H1 (cell line): ENCODE data around the gene MMP24. TPM values are rescaled to one million over a fixed set of nuclear protein-coding genes. Genes with fewer than 3 reads are reported as not detected.

Experiments used
- CTCF ChIA-PET: fragments of 300-600 bp; sonication (Branson Sonifier 250); formaldehyde crosslinking; loops from one replicate; lab custom pipeline; 2021; ENCODE audit not compliant: partially characterized antibody; lab: Charles Lee
- POLR2A ChIA-PET: fragments of 300-600 bp; sonication (Branson Sonifier 250); formaldehyde crosslinking; loops from one replicate; lab custom pipeline; 2021; ENCODE audit warnings: inconsistent platforms; ENCODE audit not compliant: partially characterized antibody; lab: Charles Lee
- DNase-seq, 2 experiments: peaks; one replicate each; pipeline versions ENCODE4 v3.0.0 to v3.0.0-alpha.2; 2010 to 2022; ENCODE audit warnings: low spot score in 2 of 2, low read depth in 1 of 2, mixed read lengths in 1 of 2
- FAIRE-seq: peaks from 2 replicates; lab custom pipeline; 2011; peaks lifted over from hg19 to GRCh38; lab: Jason Lieb, UNC
- H2AFZ ChIP-seq: 2 replicates; pipeline ENCODE4 v1.8.1; 2012; ENCODE audit warnings: low read length, inconsistent platforms
- H2AK5ac ChIP-seq: 2 replicates; pipeline ENCODE4 v1.6.1; 2013; ENCODE audit warnings: low read depth, low read length
- H2BK120ac ChIP-seq: replicated peaks from 2 replicates; pipeline ENCODE3; 2013; ENCODE audit warnings: low read depth, low read length, inconsistent platforms
- H2BK12ac ChIP-seq: 2 replicates; pipeline ENCODE4 v1.6.1; 2013; ENCODE audit warnings: low read depth, low read length
- H2BK15ac ChIP-seq: 2 replicates; pipeline ENCODE4 v1.6.1; 2013; ENCODE audit warnings: low read length
- H2BK20ac ChIP-seq: 2 replicates; pipeline ENCODE4 v1.6.1; 2013; ENCODE audit warnings: low read length
- H2BK5ac ChIP-seq: 2 replicates; pipeline ENCODE4 v1.6.1; 2013; ENCODE audit warnings: low read depth, low read length
- H3K14ac ChIP-seq: 2 replicates; pipeline ENCODE4 v1.6.1; 2013; ENCODE audit warnings: inconsistent platforms; ENCODE audit not compliant: insufficient read length
- H3K18ac ChIP-seq: 2 replicates; pipeline ENCODE4 v1.6.1; 2013; ENCODE audit warnings: low read length; ENCODE audit errors: extremely low read depth
- H3K23ac ChIP-seq: 2 replicates; pipeline ENCODE4 v1.6.1; 2013; ENCODE audit warnings: inconsistent platforms; ENCODE audit not compliant: insufficient read length
- H3K23me2 ChIP-seq: 2 replicates; pipeline ENCODE4 v1.6.1; 2013; ENCODE audit warnings: low read depth, low read length
- H3K27ac ChIP-seq: 2 replicates; pipeline ENCODE4 v1.6.1; 2011; ENCODE audit warnings: low read depth, low read length, inconsistent platforms
- H3K27me3 ChIP-seq, 4 experiments: replicated peaks in 1 of 4; 1 replicate in 1 of 4; 2 replicates in 3 of 4; pipeline versions ENCODE4 v1.6.1 to v1.8.1; 2011 to 2013; ENCODE audit warnings: low read length in 3 of 4, mild to moderate bottlenecking in 3 of 4, inconsistent platforms in 2 of 4, mixed read lengths in 2 of 4, moderate library complexity in 1 of 4; ENCODE audit not compliant: control insufficient read depth in 3 of 4, insufficient read depth in 3 of 4; ENCODE audit errors: extremely low read depth in 1 of 4
- H3K36me3 ChIP-seq, 4 experiments: 2 replicates each; pipeline versions ENCODE4 v1.6.1 to v1.8.1; 2011 to 2013; ENCODE audit warnings: mild to moderate bottlenecking in 4 of 4, low read length in 3 of 4, moderate library complexity in 2 of 4, control low read depth in 1 of 4, inconsistent platforms in 1 of 4; ENCODE audit not compliant: insufficient read depth in 4 of 4, control insufficient read depth in 2 of 4
- H3K4ac ChIP-seq: replicated peaks from 2 replicates; pipeline ENCODE3; 2013; ENCODE audit warnings: low read length, low read depth, mixed read lengths, inconsistent platforms; ENCODE audit not compliant: insufficient read length
- H3K4me1 ChIP-seq, 4 experiments: replicated peaks in 1 of 4; 1 replicate in 1 of 4; 2 replicates in 3 of 4; pipeline versions ENCODE4 v1.6.1 to v1.8.1; 2011 to 2013; ENCODE audit warnings: low read length in 3 of 4, inconsistent platforms in 2 of 4, mixed read lengths in 1 of 4; ENCODE audit not compliant: insufficient read depth in 4 of 4, control insufficient read depth in 3 of 4
- H3K4me2 ChIP-seq, 2 experiments: 2 replicates each; pipeline versions ENCODE4 v1.6.1 to v1.8.1; 2011 to 2013; ENCODE audit warnings: low read depth in 2 of 2, low read length in 2 of 2, control low read depth in 1 of 2, inconsistent platforms in 1 of 2, mild to moderate bottlenecking in 1 of 2; ENCODE audit not compliant: insufficient read depth in 1 of 2
- H3K4me3 ChIP-seq, 4 experiments: fragments of 200-600, 300-600 bp in 1 of 4; sonication (generic), shearing (Covaris generic), sonication (Bioruptor Twin) in 1 of 4; 2 replicates each; pipeline versions ENCODE4 v1.5.1 to v1.8.1; 2011 to 2016; ENCODE audit warnings: low read length in 4 of 4, low read depth in 3 of 4, control low read depth in 2 of 4, inconsistent platforms in 2 of 4, mild to moderate bottlenecking in 2 of 4, mixed read lengths in 1 of 4, moderate library complexity in 1 of 4; ENCODE audit not compliant: insufficient read depth in 2 of 4; ENCODE audit errors: extremely low read depth in 1 of 4
- H3K56ac ChIP-seq: replicated peaks from 2 replicates; pipeline ENCODE3; 2013; ENCODE audit warnings: low read depth, mild to moderate bottlenecking, mixed read lengths, low read length, inconsistent platforms; ENCODE audit not compliant: insufficient read length
- H3K79me1 ChIP-seq: 2 replicates; pipeline ENCODE4 v1.6.1; 2013; ENCODE audit warnings: low read depth, low read length, control low read depth
- H3K79me2 ChIP-seq, 2 experiments: 2 replicates each; pipeline versions ENCODE4 v1.6.1 to v1.8.1; 2012 to 2013; ENCODE audit warnings: low read length in 2 of 2, mild to moderate bottlenecking in 2 of 2, inconsistent platforms in 1 of 2; ENCODE audit not compliant: insufficient read depth in 2 of 2, control insufficient read depth in 1 of 2
- H3K9ac ChIP-seq, 4 experiments: replicated peaks in 1 of 4; 1 replicate in 1 of 4; 2 replicates in 3 of 4; pipeline versions ENCODE4 v1.6.1 to v1.8.1; 2011 to 2013; ENCODE audit warnings: low read depth in 3 of 4, low read length in 3 of 4, control low read depth in 2 of 4, mild to moderate bottlenecking in 2 of 4, moderate library complexity in 2 of 4, inconsistent platforms in 1 of 4; ENCODE audit errors: extremely low read depth in 1 of 4
- H3K9me3 ChIP-seq, 2 experiments: 2 replicates each; pipeline versions ENCODE4 v1.6.1 to v1.8.1; 2012 to 2013; ENCODE audit warnings: mild to moderate bottlenecking in 2 of 2, moderate library complexity in 2 of 2, control low read depth in 1 of 2, inconsistent platforms in 1 of 2, low read depth in 1 of 2, low read length in 1 of 2, mixed read lengths in 1 of 2; ENCODE audit not compliant: insufficient read depth in 2 of 2
- H4K20me1 ChIP-seq, 2 experiments: replicated peaks in 1 of 2; 2 replicates each; pipeline versions ENCODE3 to v1.8.1; 2011 to 2013; ENCODE audit warnings: inconsistent platforms in 2 of 2, low read length in 2 of 2, mild to moderate bottlenecking in 1 of 2; ENCODE audit not compliant: insufficient read depth in 2 of 2, control insufficient read depth in 1 of 2
- H4K5ac ChIP-seq: 2 replicates; pipeline ENCODE4 v1.6.1; 2013; ENCODE audit warnings: low read length, low read depth, mixed read lengths, inconsistent platforms; ENCODE audit not compliant: insufficient read length
- H4K8ac ChIP-seq: 2 replicates; pipeline ENCODE4 v1.8.0; 2013; ENCODE audit warnings: mild to moderate bottlenecking, moderate library complexity, low read length, inconsistent platforms; ENCODE audit not compliant: insufficient read depth; ENCODE audit errors: extremely low read depth
- H4K91ac ChIP-seq: replicated peaks from 2 replicates; pipeline ENCODE3; 2013; ENCODE audit warnings: low read length, mixed read lengths, inconsistent platforms; ENCODE audit not compliant: insufficient read length
- EGR1 ChIP-seq: IDR thresholded peaks from 2 replicates; pipeline ENCODE4 v1.6.1; 2011; ENCODE audit warnings: low read depth, low read length, borderline replicate concordance
- JUN ChIP-seq: IDR thresholded peaks from 2 replicates; pipeline ENCODE4 v1.6.1; 2011; ENCODE audit warnings: low read depth, mild to moderate bottlenecking, improper control_type of control experiment, low read length
- MAFK ChIP-seq: IDR thresholded peaks from 2 replicates; pipeline ENCODE4 v1.6.1; 2012; ENCODE audit warnings: low read depth, mild to moderate bottlenecking, improper control_type of control experiment, low read length
- NRF1 ChIP-seq: IDR thresholded peaks from 2 replicates; pipeline ENCODE4 v1.6.1; 2011; ENCODE audit warnings: mild to moderate bottlenecking, low read depth, low read length, improper control_type of control experiment
- TAF7 ChIP-seq: optimal IDR thresholded peaks from 2 replicates; pipeline ENCODE3; 2011; ENCODE audit warnings: low read depth, mild to moderate bottlenecking, inconsistent platforms, low read length, moderate library complexity, borderline replicate concordance
- WGBS, 2 experiments: shearing (Covaris generic) in 1 of 2; methylation state at CpG; one replicate each; pipeline versions ENCODE4 v1.1.6 to v1.1.7; 2013 to 2015; ENCODE audit warnings: low lambda C conversion rate in 2 of 2, mixed read lengths in 2 of 2, inconsistent platforms in 1 of 2, low coverage in 1 of 2, missing lambda C conversion rate in 1 of 2; ENCODE audit not compliant: insufficient replicate concordance in 2 of 2, insufficient coverage in 1 of 2, insufficient read length in 1 of 2; ENCODE audit errors: extremely low coverage in 1 of 2, missing lambda C conversion rate in 1 of 2; 5-methylcytosine and 5-hydroxymethylcytosine counted together
- polyA plus RNA-seq, 7 experiments: library from polyadenylated mRNA; depleted of rRNA in 3 of 7; stranded (reverse) in 5 of 7; unstranded in 2 of 7; fragments of >200 nt in 5 of 7; fragments of 200-250 nt in 2 of 7; gene quantifications; 1 replicate in 5 of 7; 2 replicates in 1 of 7; 4 replicates in 1 of 7; pipeline versions ENCODE4 v1.2.1 to v1.2.3, GENCODE V29; 2011 to 2013; ENCODE audit warnings: missing spikeins in 2 of 7, mixed read lengths in 2 of 7
- total RNA-seq: library from RNA; stranded (reverse); fragmentation: NEBNext Ultra II Directional; extraction: Animal tissue kit (Norgen Biotek cat#: 25700); gene quantifications from 2 replicates; pipeline ENCODE4 v1.2.1, GENCODE V29; 2021
- TF ChIP-seq, protein P1 (sequence below): IDR thresholded peaks from 2 replicates; pipeline ENCODE4 v1.6.1; 2011; ENCODE audit warnings: low read depth, mild to moderate bottlenecking, low read length; ENCODE audit not compliant: insufficient read depth

Gene MMP24
- total and polyA plus RNA-seq, 2 of the 8 experiments (the other 6 are each of a cell fraction or from before 2014, with no cell fraction given) = 18.8 to 21.4 TPM

GRCh38 chr20:35238170-35238569 lies 11.7 kb downstream of the MMP24 start:
- no peak overlapping the region for H3K4me2 ChIP-seq
- H3K27ac ChIP-seq = no peak overlapping the region
- no peak overlapping the region for H2BK5ac ChIP-seq
- H3K56ac ChIP-seq = no peak overlapping the region
- H4K8ac ChIP-seq = no peak overlapping the region
- no peaks in the 10 kb centered on the region for H3K9me3 ChIP-seq
- H3K27me3 ChIP-seq = no peaks in the 10 kb centered on the region
- H3K9ac ChIP-seq = no peak overlapping the region
- H3K14ac ChIP-seq = no peak overlapping the region
- H3K36me3 ChIP-seq = no peaks in the 10 kb centered on the region
- no peaks in the 10 kb centered on the region for H4K20me1 ChIP-seq
- H3K4ac ChIP-seq = no peak overlapping the region
- no peak overlapping the region for H2BK15ac ChIP-seq
- DNase-seq (no peak), FAIRE-seq (no peak)
- no peak overlapping the region for H4K91ac ChIP-seq
- H4K5ac ChIP-seq = no peak overlapping the region
- H3K4me3 ChIP-seq = no peak overlapping the region
- WGBS, 2 experiments = 80% methylated on average over 4 of the region's 4 CpGs; no CpG with 5 or more reads in 1 of the 2 experiments
- POLR2A ChIA-PET = interaction anchor here (1.3 kb wide), 1 partner anchor 25 kb away, joined by 3 read pairs; no protein-coding TSS in a partner anchor
- CTCF ChIA-PET = interaction anchor here (1.2 kb wide), 1 partner anchor 93 kb away, joined by 3 read pairs; no protein-coding TSS in a partner anchor
- H2BK12ac ChIP-seq = no peak overlapping the region
- no peaks in the 10 kb centered on the region; the same call in 1 of the 2 replicates for H3K23me2 ChIP-seq
- H2BK120ac ChIP-seq = no peak overlapping the region
- no peaks in the 10 kb centered on the region for H3K79me1 ChIP-seq
- no peak overlapping the region for H3K23ac ChIP-seq
- no peaks in the 10 kb centered on the region for H3K79me2 ChIP-seq
- H3K18ac ChIP-seq = no peak overlapping the region
- peaks cover 2 to 7% (median 3%) of the 10 kb centered on the region in 4 experiments; a peak in 4 of 7 replicates for H3K4me1 ChIP-seq
- no peak overlapping the region for H2AFZ ChIP-seq
- peak overlapping the region; percentile 33; the same call in 1 of the 2 replicates for H2AK5ac ChIP-seq
- H2BK20ac ChIP-seq = no peak overlapping the region
- no peak for TF ChIP-seq NRF1
- TF ChIP-seq EGR1 = no peak
- TF ChIP-seq JUN = no peak
- no peak for TF ChIP-seq MAFK
- TF ChIP-seq TAF7 = no peak
- TF ChIP-seq, protein P1, sequence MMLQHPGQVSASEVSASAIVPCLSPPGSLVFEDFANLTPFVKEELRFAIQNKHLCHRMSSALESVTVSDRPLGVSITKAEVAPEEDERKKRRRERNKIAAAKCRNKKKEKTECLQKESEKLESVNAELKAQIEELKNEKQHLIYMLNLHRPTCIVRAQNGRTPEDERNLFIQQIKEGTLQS = no peak
- TF ChIP-seq, all 59 proteins: peak for 0
